IMR-90 (cell line): ENCODE data around the gene RASGRF1. TPM values are rescaled to one million over a fixed set of nuclear protein-coding genes. Genes with fewer than 3 reads are reported as not detected.

Source experiments
- ATAC-seq: fragments of 200-7000 bp; cut with Tn5 transposase; 2 replicates; pipeline ENCODE4 v1.9.1; 2020; ENCODE audit warnings: low read depth, mild to moderate bottlenecking, moderate library complexity
- BruUV-seq: library from RNA; stranded (reverse); fragments of 400-500 nt; replicated peaks from 2 replicates; lab custom pipeline; 2021; lab: Mats Ljungman, UMichigan
- CTCF ChIA-PET: fragments of 300-600 bp; formaldehyde crosslinking; extraction: SDS; loops from one replicate; lab custom pipeline; 2021; ENCODE audit warnings: antibody characterized with exemption; lab: Yijun Ruan, JAX
- POLR2A ChIA-PET: fragments of 300-600 bp; sonication (Branson Sonifier 250); formaldehyde crosslinking; loops from one replicate; lab custom pipeline; 2022; ENCODE audit warnings: antibody characterized with exemption; ENCODE audit not compliant: unreplicated experiment; lab: Charles Lee
- DNase-seq: peaks from one replicate; pipeline ENCODE4 v3.0.0; 2013
- H2AFZ ChIP-seq: replicated peaks from 2 replicates; pipeline ENCODE3; 2013; ENCODE audit warnings: low read length, mild to moderate bottlenecking; ENCODE audit not compliant: poor library complexity
- H2AK5ac ChIP-seq: 2 replicates; pipeline ENCODE4 v1.6.1; 2013; ENCODE audit warnings: low read depth, low read length, inconsistent platforms
- H2AK9ac ChIP-seq: replicated peaks from 2 replicates; pipeline ENCODE3; 2013; ENCODE audit warnings: mild to moderate bottlenecking, low read depth, low read length, moderate library complexity; ENCODE audit not compliant: poor library complexity
- H2BK120ac ChIP-seq: 2 replicates; pipeline ENCODE4 v1.6.1; 2013; ENCODE audit warnings: low read depth, low read length, inconsistent platforms
- H2BK15ac ChIP-seq: 3 replicates; pipeline ENCODE4 v1.6.1; 2013; ENCODE audit warnings: low read depth, low read length, inconsistent platforms
- H2BK20ac ChIP-seq: 2 replicates; pipeline ENCODE4 v1.6.1; 2013; ENCODE audit warnings: low read depth, mild to moderate bottlenecking, inconsistent platforms, low read length, moderate library complexity
- H2BK5ac ChIP-seq: 2 replicates; pipeline ENCODE4 v1.6.1; 2013; ENCODE audit warnings: mild to moderate bottlenecking, low read depth, low read length, inconsistent platforms; ENCODE audit not compliant: poor library complexity, severe bottlenecking
- H3K14ac ChIP-seq: replicated peaks from 2 replicates; pipeline ENCODE4 v1.6.1; 2013; ENCODE audit warnings: low read depth, low read length, inconsistent platforms
- H3K18ac ChIP-seq: 2 replicates; pipeline ENCODE4 v1.6.1; 2013; ENCODE audit warnings: low read depth, low read length, control low read depth
- H3K23ac ChIP-seq: 2 replicates; pipeline ENCODE4 v1.6.1; 2013; ENCODE audit warnings: low read depth, low read length, inconsistent platforms
- H3K27ac ChIP-seq: 2 replicates; pipeline ENCODE4 v1.5.1; 2013; ENCODE audit warnings: mild to moderate bottlenecking, control low read depth, low read length; ENCODE audit not compliant: insufficient read depth
- H3K27me3 ChIP-seq: 2 replicates; pipeline ENCODE4 v1.6.1; 2013; ENCODE audit warnings: low read length; ENCODE audit not compliant: control insufficient read depth, insufficient read depth
- H3K36me3 ChIP-seq: 2 replicates; pipeline ENCODE4 v1.6.1; 2013; ENCODE audit warnings: low read length, mixed read lengths; ENCODE audit not compliant: control insufficient read depth, insufficient read depth
- H3K4ac ChIP-seq: 2 replicates; pipeline ENCODE4 v1.6.1; 2013; ENCODE audit warnings: low read depth, low read length, inconsistent platforms
- H3K4me1 ChIP-seq: 2 replicates; pipeline ENCODE4 v1.6.1; 2013; ENCODE audit warnings: low read length, mixed read lengths; ENCODE audit not compliant: control insufficient read depth, insufficient read depth
- H3K4me2 ChIP-seq: 2 replicates; pipeline ENCODE4 v1.6.1; 2013; ENCODE audit warnings: low read depth, mild to moderate bottlenecking, control low read depth, low read length, moderate library complexity
- H3K4me3 ChIP-seq: 2 replicates; pipeline ENCODE4 v1.5.1; 2013; ENCODE audit warnings: low read depth, mild to moderate bottlenecking, control low read depth, low read length, moderate library complexity; ENCODE audit not compliant: insufficient read depth
- H3K56ac ChIP-seq: 2 replicates; pipeline ENCODE4 v1.6.1; 2013; ENCODE audit warnings: low read length, inconsistent platforms; ENCODE audit not compliant: insufficient read depth; ENCODE audit errors: extremely low read depth
- H3K79me1 ChIP-seq, 2 experiments: 2 replicates each; pipeline ENCODE4 v1.6.1; 2013; ENCODE audit warnings: low read length in 2 of 2, inconsistent platforms in 1 of 2, low read depth in 1 of 2
- H3K9ac ChIP-seq: 2 replicates; pipeline ENCODE4 v1.6.1; 2013; ENCODE audit warnings: low read depth, low read length, control low read depth
- H3K9me1 ChIP-seq: 2 replicates; pipeline ENCODE4 v1.6.1; 2013; ENCODE audit warnings: low read length, inconsistent platforms; ENCODE audit not compliant: insufficient read depth
- H3K9me3 ChIP-seq: 2 replicates; pipeline ENCODE4 v1.6.1; 2013; ENCODE audit warnings: low read length; ENCODE audit not compliant: control insufficient read depth, insufficient read depth
- H4K20me1 ChIP-seq: 2 replicates; pipeline ENCODE4 v1.6.1; 2013; ENCODE audit warnings: low read length, inconsistent platforms; ENCODE audit not compliant: insufficient read depth
- H4K5ac ChIP-seq: 2 replicates; pipeline ENCODE4 v1.6.1; 2013; ENCODE audit warnings: mild to moderate bottlenecking, low read depth, low read length, control low read depth
- H4K8ac ChIP-seq, 2 experiments: 2 replicates each; pipeline ENCODE4 v1.6.1; 2013; ENCODE audit warnings: low read depth in 2 of 2, low read length in 2 of 2, control low read depth in 1 of 2, inconsistent platforms in 1 of 2
- H4K91ac ChIP-seq: 2 replicates; pipeline ENCODE4 v1.6.1; 2013; ENCODE audit warnings: low read depth, low read length, inconsistent platforms; ENCODE audit not compliant: insufficient read depth
- BHLHE40 ChIP-seq: fragments of 150-350 bp; IDR thresholded peaks from 2 replicates; pipeline ENCODE4 v1.6.1; 2016; ENCODE audit warnings: mild to moderate bottlenecking, low read depth, low read length
- CEBPB ChIP-seq: IDR thresholded peaks from 2 replicates; pipeline ENCODE4 v1.6.1; 2012; ENCODE audit warnings: low read depth, low read length, improper control_type of control experiment
- CHD1 ChIP-seq: IDR thresholded peaks from 2 replicates; pipeline ENCODE4 v1.6.1; 2012; ENCODE audit warnings: low read depth, low read length, improper control_type of control experiment
- CTCF ChIP-seq: conservative IDR thresholded peaks from 2 replicates; pipeline ENCODE4 v1.5.1; 2012; ENCODE audit warnings: mild to moderate bottlenecking, low read depth, low read length, improper control_type of control experiment
- ELK1 ChIP-seq: fragments of 150-350 bp; IDR thresholded peaks from 2 replicates; pipeline ENCODE4 v1.6.1; 2016; ENCODE audit warnings: low read depth, mild to moderate bottlenecking, low read length, moderate library complexity, borderline replicate concordance
- FOS ChIP-seq: fragments of 150-350 bp; IDR thresholded peaks from 2 replicates; pipeline ENCODE4 v1.6.1; 2016; ENCODE audit warnings: low read depth, low read length
- MAFK ChIP-seq: IDR thresholded peaks from 2 replicates; pipeline ENCODE4 v1.6.1; 2012; ENCODE audit warnings: low read depth, low read length, improper control_type of control experiment
- MAZ ChIP-seq: IDR thresholded peaks from 2 replicates; pipeline ENCODE4 v1.6.1; 2012; ENCODE audit warnings: low read depth, mild to moderate bottlenecking, low read length, improper control_type of control experiment, moderate library complexity, borderline replicate concordance
- MXI1 ChIP-seq: IDR thresholded peaks from 2 replicates; pipeline ENCODE4 v1.6.1; 2012; ENCODE audit warnings: low read depth, mild to moderate bottlenecking, low read length, moderate library complexity, borderline replicate concordance
- NFE2L2 ChIP-seq: fragments of 150-350 bp; IDR thresholded peaks from 2 replicates; pipeline ENCODE4 v1.6.1; 2016; ENCODE audit warnings: low read depth, mild to moderate bottlenecking, low read length
- POLR2A ChIP-seq: IDR thresholded peaks from 2 replicates; pipeline ENCODE4 v1.6.1; 2012; ENCODE audit warnings: mild to moderate bottlenecking, low read depth, low read length
- RAD21 ChIP-seq: IDR thresholded peaks from 2 replicates; pipeline ENCODE4 v1.6.1; 2012; ENCODE audit warnings: low read length, improper control_type of control experiment
- RCOR1 ChIP-seq: IDR thresholded peaks from 2 replicates; pipeline ENCODE4 v1.6.1; 2012; ENCODE audit warnings: mild to moderate bottlenecking, low read length, improper control_type of control experiment; ENCODE audit not compliant: insufficient replicate concordance
- RFX5 ChIP-seq: IDR thresholded peaks from 2 replicates; pipeline ENCODE4 v1.8.0; 2012; ENCODE audit warnings: low read depth, mild to moderate bottlenecking, low read length, moderate library complexity
- SMC3 ChIP-seq: fragments of 150-350 bp; IDR thresholded peaks from 2 replicates; pipeline ENCODE4 v1.6.1; 2016; ENCODE audit warnings: low read depth, mild to moderate bottlenecking, antibody characterized with exemption, low read length, moderate library complexity
- WGBS, 2 experiments: methylation state at CpG; one replicate each; pipeline versions ENCODE4 v1.1.5 to v1.1.7; 2013; ENCODE audit warnings: missing lambda C conversion rate in 2 of 2; ENCODE audit not compliant: insufficient read length in 1 of 2; ENCODE audit errors: extremely low coverage in 2 of 2; 5-methylcytosine and 5-hydroxymethylcytosine counted together
- dilution Hi-C: fragments of 300-500 bp; cut with HindIII; formaldehyde crosslinking; loops from one replicate; pipeline ENCODE4 v1.14.3; 2018; ENCODE audit warnings: low sequenced_read_pairs; ENCODE audit not compliant: unreplicated experiment
- in situ Hi-C: fragments of 300-500 bp; cut with MboI; formaldehyde crosslinking; loops from 3 replicates; pipeline ENCODE4 v1.14.3; 2019; ENCODE audit warnings: low sequenced_read_pairs, inconsistent platforms, mixed read lengths
- intact Hi-C: fragments of 100-400 bp; cut with micrococcal nuclease; formaldehyde crosslinking; loops from 2 replicates; pipeline ENCODE4 v1.10.0; 2022
- polyA plus RNA-seq, 3 experiments: library from polyadenylated mRNA; depleted of rRNA; stranded (reverse); fragments of >200 nt; gene quantifications; 2 replicates each; pipeline ENCODE4 v1.2.3, GENCODE V29; 2012; ENCODE audit warnings: low replicate concordance in 1 of 3
- total RNA-seq: library from RNA; depleted of rRNA; stranded (reverse); fragments of >200 nt; gene quantifications from 2 replicates; pipeline ENCODE4 v1.2.3, GENCODE V29; 2012
- TF ChIP-seq, protein P1 (sequence below): fragments of 150-350 bp; IDR thresholded peaks from 2 replicates; pipeline ENCODE4 v1.6.1; 2017; ENCODE audit warnings: mild to moderate bottlenecking, antibody characterized with exemption, low read length, low read depth

The RASGRF1 gene
- total and polyA plus RNA-seq, 2 of the 4 experiments (the other 2 are of a cell fraction) = under 0.01 to 0.15 TPM

DNA sequence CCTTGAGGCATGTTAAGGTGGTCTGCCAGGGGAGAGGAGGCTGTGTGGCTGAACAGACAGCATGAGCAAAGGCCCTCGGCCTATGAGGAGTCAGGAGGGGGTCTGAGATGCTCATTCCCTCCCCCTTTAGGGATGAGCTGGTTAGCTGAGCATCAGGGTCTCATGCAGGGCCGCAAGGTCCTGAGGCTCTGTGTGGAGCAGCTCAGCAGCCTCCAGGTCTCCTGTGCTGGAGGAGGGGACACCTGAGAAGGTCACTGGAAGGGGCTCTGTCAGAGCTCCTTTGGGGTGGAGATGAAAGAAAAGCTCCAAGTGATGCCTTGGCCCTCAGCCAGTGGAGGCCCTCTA is 67.1 kb downstream of the RASGRF1 start:
- TF ChIP-seq CTCF = no peak
- TF ChIP-seq BHLHE40 = no peak
- no peak for TF ChIP-seq RCOR1
- no peak for TF ChIP-seq ELK1
- no peak for TF ChIP-seq CHD1
- no peak for TF ChIP-seq POLR2A
- TF ChIP-seq RAD21 = no peak
- TF ChIP-seq, protein P1, sequence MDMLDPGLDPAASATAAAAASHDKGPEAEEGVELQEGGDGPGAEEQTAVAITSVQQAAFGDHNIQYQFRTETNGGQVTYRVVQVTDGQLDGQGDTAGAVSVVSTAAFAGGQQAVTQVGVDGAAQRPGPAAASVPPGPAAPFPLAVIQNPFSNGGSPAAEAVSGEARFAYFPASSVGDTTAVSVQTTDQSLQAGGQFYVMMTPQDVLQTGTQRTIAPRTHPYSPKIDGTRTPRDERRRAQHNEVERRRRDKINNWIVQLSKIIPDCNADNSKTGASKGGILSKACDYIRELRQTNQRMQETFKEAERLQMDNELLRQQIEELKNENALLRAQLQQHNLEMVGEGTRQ = no peak
- no peak for TF ChIP-seq MAFK
- TF ChIP-seq MAZ = no peak
- TF ChIP-seq CEBPB = no peak
- no peak for TF ChIP-seq SMC3
- TF ChIP-seq FOS = no peak
- TF ChIP-seq MXI1 = no peak
- no peak for TF ChIP-seq NFE2L2
- TF ChIP-seq RFX5 = no peak
- H3K18ac ChIP-seq = no peak overlapping the region
- no peaks in the 10 kb centered on the region for H3K79me1 ChIP-seq
- ATAC-seq (no peak), DNase-seq (no peak)
- H3K14ac ChIP-seq = no peak overlapping the region
- H4K8ac ChIP-seq = no peak overlapping the region
- H3K9ac ChIP-seq = no peak overlapping the region
- no peaks in the 10 kb centered on the region for H3K9me3 ChIP-seq
- H3K36me3 ChIP-seq = no peaks in the 10 kb centered on the region
- H2BK120ac ChIP-seq = no peak overlapping the region
- POLR2A ChIA-PET = no interaction called here
- no peak overlapping the region for H2AK5ac ChIP-seq
- no peak overlapping the region for H4K5ac ChIP-seq
- no peak overlapping the region for H2AK9ac ChIP-seq
- no peak overlapping the region for H3K4me2 ChIP-seq
- in situ Hi-C loops (no loop called here), intact Hi-C loops (no loop called here), dilution Hi-C loops (no loop called here)
- H3K27ac ChIP-seq = no peak overlapping the region
- BruUV-seq = no TSS peak
- H2BK20ac ChIP-seq = no peak overlapping the region
- H4K91ac ChIP-seq = no peak overlapping the region
- CTCF ChIA-PET = interaction anchor here (1.5 kb wide), 1 partner anchor 161 kb away, joined by 3 read pairs; no protein-coding TSS in a partner anchor
- H3K9me1 ChIP-seq = no peaks in the 10 kb centered on the region
- H2AFZ ChIP-seq = no peak overlapping the region
- no peak overlapping the region for H3K23ac ChIP-seq
- H2BK5ac ChIP-seq = peak overlapping the region; percentile 91
- no peak overlapping the region for H3K56ac ChIP-seq
- H3K4me1 ChIP-seq = no peaks in the 10 kb centered on the region
- peaks cover 14% of the 10 kb centered on the region for H3K27me3 ChIP-seq
- H3K4me3 ChIP-seq = no peak overlapping the region
- WGBS, 2 experiments = no CpG with 5 or more reads among the region's 2 CpGs
- H2BK15ac ChIP-seq = no peak overlapping the region
- H4K20me1 ChIP-seq = no peaks in the 10 kb centered on the region
- H3K4ac ChIP-seq = no peak overlapping the region
